ENCODE data around the gene ZNF689. TPM values are rescaled to one million over a fixed set of nuclear protein-coding genes. Genes with fewer than 3 reads are reported as not detected.

The ZNF689 gene
- total RNA-seq, 4 donors from 2014 or later = 7.8 to 11.7 (median 10.0) TPM

DNA sequence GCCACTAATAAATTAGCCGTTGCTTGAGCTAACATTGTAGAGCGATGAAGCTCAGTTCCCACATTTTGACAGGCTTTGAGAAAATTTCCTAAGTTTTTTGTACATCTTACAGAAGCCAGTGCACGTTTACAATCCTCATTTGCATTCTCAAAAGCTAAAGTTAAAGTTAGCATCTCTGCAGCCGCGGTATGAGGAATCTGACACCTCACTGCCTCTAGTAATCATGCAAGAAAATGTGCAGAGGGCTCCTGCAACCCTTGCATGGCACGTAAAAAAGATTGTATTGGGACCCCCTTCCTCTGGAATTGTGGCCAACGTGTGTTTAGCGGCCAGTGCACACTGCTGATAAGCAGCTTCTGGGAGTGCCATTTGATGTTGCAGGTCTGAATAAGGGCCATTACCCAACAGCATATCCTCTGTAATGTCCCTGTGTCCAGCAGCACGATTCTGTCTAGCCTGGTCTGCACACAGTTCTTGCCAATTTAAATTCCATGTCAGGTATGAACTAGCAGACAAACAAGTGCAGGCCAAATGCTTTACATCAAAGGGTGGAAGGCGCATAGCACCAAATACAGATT lies 12.4 kb upstream of the ZNF689 start:
- TF ChIP-seq, protein P1, sequence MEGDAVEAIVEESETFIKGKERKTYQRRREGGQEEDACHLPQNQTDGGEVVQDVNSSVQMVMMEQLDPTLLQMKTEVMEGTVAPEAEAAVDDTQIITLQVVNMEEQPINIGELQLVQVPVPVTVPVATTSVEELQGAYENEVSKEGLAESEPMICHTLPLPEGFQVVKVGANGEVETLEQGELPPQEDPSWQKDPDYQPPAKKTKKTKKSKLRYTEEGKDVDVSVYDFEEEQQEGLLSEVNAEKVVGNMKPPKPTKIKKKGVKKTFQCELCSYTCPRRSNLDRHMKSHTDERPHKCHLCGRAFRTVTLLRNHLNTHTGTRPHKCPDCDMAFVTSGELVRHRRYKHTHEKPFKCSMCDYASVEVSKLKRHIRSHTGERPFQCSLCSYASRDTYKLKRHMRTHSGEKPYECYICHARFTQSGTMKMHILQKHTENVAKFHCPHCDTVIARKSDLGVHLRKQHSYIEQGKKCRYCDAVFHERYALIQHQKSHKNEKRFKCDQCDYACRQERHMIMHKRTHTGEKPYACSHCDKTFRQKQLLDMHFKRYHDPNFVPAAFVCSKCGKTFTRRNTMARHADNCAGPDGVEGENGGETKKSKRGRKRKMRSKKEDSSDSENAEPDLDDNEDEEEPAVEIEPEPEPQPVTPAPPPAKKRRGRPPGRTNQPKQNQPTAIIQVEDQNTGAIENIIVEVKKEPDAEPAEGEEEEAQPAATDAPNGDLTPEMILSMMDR (IDR thresholded peaks at IDR 0.05) = no peak
- TF ChIP-seq EP300 (IDR thresholded peaks at IDR 0.05) (no peak), POLR2A (IDR thresholded peaks at IDR 0.05) (no peak)
- DNase-seq (ENCODE audit: low spot score in 2 of 2) = no peak
- no peaks in the 10 kb centered on the region for H3K27me3 ChIP-seq
- H3K4me1 ChIP-seq = no peaks in the 10 kb centered on the region
- no peak overlapping the region for H3K27ac ChIP-seq
- WGBS, 2 donors = 52 to 60% methylated on average over 10 of the region's 10 CpGs
- no peak overlapping the region for H3K4me3 ChIP-seq
- no peaks in the 10 kb centered on the region for H3K36me3 ChIP-seq
- H3K9me3 ChIP-seq = no peaks in the 10 kb centered on the region

- Histone ChIP-seq H3K9me3 (no peaks in the 10 kb centered on the region), H3K4me3 (no peak overlapping the region), H3K36me3 (no peaks in the 10 kb centered on the region), H3K4me1 (no peaks in the 10 kb centered on the region), H3K27me3 (no peaks in the 10 kb centered on the region), H3K27ac (no peak overlapping the region)
- no peak for DNase-seq (ENCODE audit: low spot score in 2 of 2)
- no peak for TF ChIP-seq EP300 (IDR thresholded peaks at IDR 0.05)
- TF ChIP-seq, protein P1 (IDR thresholded peaks at IDR 0.05) = no peak
- TF ChIP-seq POLR2A (IDR thresholded peaks at IDR 0.05) = no peak
- 57 to 65% methylated on average over 5 of the region's 5 CpGs for WGBS, 2 donors
These were observed 11.6 kb upstream of the ZNF689 start for GRCh38 chr16:30621765-30622164.

- DNase-seq (ENCODE audit: low spot score in 2 of 2) = no peak
- H3K36me3 ChIP-seq = no peaks in the 10 kb centered on the region
- no peaks in the 10 kb centered on the region for H3K9me3 ChIP-seq
- no peak overlapping the region for H3K27ac ChIP-seq
- no peaks in the 10 kb centered on the region for H3K27me3 ChIP-seq
- TF ChIP-seq, protein P1 (IDR thresholded peaks at IDR 0.05) = no peak
- H3K4me1 ChIP-seq = no peaks in the 10 kb centered on the region
- 35 to 53% methylated on average over 3 of the region's 3 CpGs for WGBS, 2 donors
- no peak overlapping the region for H3K4me3 ChIP-seq
These were observed 10.0 kb upstream of the ZNF689 start for GRCh38 chr16:30620169-30620568.

DNA sequence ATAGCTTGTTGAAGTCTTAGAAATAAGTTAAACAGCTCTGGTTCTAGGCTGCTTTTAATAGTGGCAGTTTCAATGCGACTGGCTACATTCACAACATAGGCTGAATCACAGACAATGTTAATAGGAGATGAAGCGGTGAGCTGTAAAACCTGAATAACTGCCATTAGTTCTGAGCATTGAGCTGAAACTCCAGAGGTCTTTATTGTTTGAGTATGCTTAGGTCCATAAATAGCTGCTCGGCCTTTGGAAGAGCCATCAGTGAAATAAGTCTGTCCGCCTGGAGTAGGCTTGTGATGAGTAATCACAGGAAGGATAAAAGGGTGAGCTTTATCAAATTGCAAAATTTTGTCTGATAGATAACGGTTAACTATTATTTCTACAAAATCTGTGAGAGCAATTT lies 9.4 kb upstream of the ZNF689 start:
- TF ChIP-seq EP300 (IDR thresholded peaks at IDR 0.05) (no peak), POLR2A (IDR thresholded peaks at IDR 0.05) (no peak)
- TF ChIP-seq, protein P1 (IDR thresholded peaks at IDR 0.05) = no peak
- Histone ChIP-seq H3K4me3 (no peak overlapping the region), H3K9me3 (no peaks in the 10 kb centered on the region), H3K4me1 (no peaks in the 10 kb centered on the region), H3K36me3 (no peaks in the 10 kb centered on the region), H3K27ac (no peak overlapping the region), H3K27me3 (no peaks in the 10 kb centered on the region)
- WGBS, 2 donors = 70 to 80% methylated on average over 5 of the region's 5 CpGs
- no peak for DNase-seq (ENCODE audit: low spot score in 2 of 2)

DNA sequence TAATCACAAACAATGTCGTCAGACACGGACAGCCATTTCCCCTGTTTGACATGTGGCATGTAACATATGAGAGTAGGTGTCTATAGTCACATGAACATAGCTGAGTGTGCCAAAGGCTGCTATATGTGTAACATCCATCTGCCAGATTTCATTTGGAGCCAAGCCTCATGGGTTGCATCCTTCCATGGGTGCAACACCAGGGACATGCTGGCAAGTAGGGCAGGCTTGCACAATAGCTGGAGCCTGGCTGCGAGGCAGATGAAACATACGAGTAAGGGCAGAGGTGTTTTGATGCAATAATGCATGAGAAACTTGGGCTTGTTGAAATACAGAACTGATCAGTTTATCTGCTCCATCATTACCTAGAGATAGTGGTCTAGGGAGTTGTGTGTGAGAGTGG lies 9.0 kb upstream of the ZNF689 start:
- H3K27ac ChIP-seq = no peak overlapping the region
- no peaks in the 10 kb centered on the region for H3K4me1 ChIP-seq
- no peaks in the 10 kb centered on the region for H3K9me3 ChIP-seq
- 67 to 77% methylated on average over 4 of the region's 4 CpGs for WGBS, 2 donors
- no peaks in the 10 kb centered on the region for H3K36me3 ChIP-seq
- no peak overlapping the region for H3K4me3 ChIP-seq
- TF ChIP-seq, protein P1 (IDR thresholded peaks at IDR 0.05) = no peak
- no peak for TF ChIP-seq EP300 (IDR thresholded peaks at IDR 0.05)
- no peak for TF ChIP-seq POLR2A (IDR thresholded peaks at IDR 0.05)
- H3K27me3 ChIP-seq = no peaks in the 10 kb centered on the region
- DNase-seq (ENCODE audit: low spot score in 2 of 2) = no peak

Data from tibial nerve (tissue), 4 donors.